Tibial nerve (tissue), 4 donors: ENCODE results near the gene ANP32E. TPM values are rescaled to one million over a fixed set of nuclear protein-coding genes. Genes with fewer than 3 reads are reported as not detected.
A peak's percentile ranks its signal among the peaks of the same experiment; 100 is the strongest.

ENCODE experiments used
- DNase-seq, 2 donors: peaks; one replicate each; pipeline ENCODE4 v3.0.0-alpha.2; 2019; ENCODE audit warnings: low spot score in 2 of 2
- H3K27ac ChIP-seq, 4 donors: fragments of 200-600 bp; sonication (generic) in 3 of 4; one replicate each; pipeline ENCODE4 v1.5.1; 2017 to 2019; ENCODE audit warnings: mild to moderate bottlenecking in 1 of 4
- H3K27me3 ChIP-seq, 2 donors: fragments of 200-600 bp; sonication (generic) in 1 of 2; one replicate each; pipeline versions ENCODE4 v1.5.1 to v1.6.0; 2017 to 2019
- H3K36me3 ChIP-seq, 3 donors: fragments of 200-600 bp; sonication (generic); one replicate each; pipeline ENCODE4 v1.5.1; 2018 to 2019
- H3K4me1 ChIP-seq, 4 donors: fragments of 200-600 bp; sonication (generic) in 3 of 4; one replicate each; pipeline ENCODE4 v1.5.1; 2017 to 2019
- H3K4me3 ChIP-seq, 4 donors: fragments of 200-600 bp; sonication (generic) in 3 of 4; one replicate each; pipeline ENCODE4 v1.5.1; 2017 to 2019; ENCODE audit warnings: mild to moderate bottlenecking in 1 of 4, moderate library complexity in 1 of 4
- H3K9me3 ChIP-seq, 4 donors: fragments of 200-600 bp; sonication (generic) in 3 of 4; one replicate each; pipeline ENCODE4 v1.5.1; 2017 to 2019
- CTCF ChIP-seq, 5 experiments: fragments of 200-600 bp in 3 of 5; fragments of 450-650 bp in 2 of 5; sonication (generic) in 3 of 5; IDR thresholded peaks; one replicate each; pipeline ENCODE4 v1.5.1; 2016 to 2019; ENCODE audit warnings: antibody characterized with exemption in 5 of 5, mild to moderate bottlenecking in 3 of 5, moderate library complexity in 2 of 5
- EP300 ChIP-seq, 2 donors: sonication (generic); formaldehyde crosslinking; IDR thresholded peaks; one replicate each; pipeline ENCODE4 v1.6.1; 2017; ENCODE audit warnings: antibody characterized with exemption in 2 of 2, mild to moderate bottlenecking in 1 of 2
- POLR2A ChIP-seq, 2 donors: fragments of 450-650 bp; IDR thresholded peaks; one replicate each; pipeline ENCODE4 v1.6.1; 2017; ENCODE audit warnings: antibody characterized with exemption in 2 of 2, mild to moderate bottlenecking in 2 of 2, moderate library complexity in 2 of 2
- WGBS, 2 donors: methylation state at CpG; one replicate each; pipeline ENCODE4 v1.1.5; 2018; 5-methylcytosine and 5-hydroxymethylcytosine counted together
- total RNA-seq, 4 donors: library from RNA; depleted of rRNA; stranded (reverse); fragments of >200 nt; gene quantifications; one replicate each; pipeline ENCODE4 v1.1.0, GENCODE V29; 2016

Gene ANP32E
- total RNA-seq, 4 donors from 2014 or later: 17.7 to 29.9 (median 23.7) TPM

GRCh38 chr1:150207281-150207971, 28.5 kb downstream of the ANP32E start:
- no peaks in the 10 kb centered on the region for H3K9me3 ChIP-seq
- WGBS, 2 donors: 89 to 92% methylated on average over 7 of the region's 7 CpGs
- H3K27me3 ChIP-seq: no peaks in the 10 kb centered on the region
- no peak overlapping the region for H3K27ac ChIP-seq
- TF ChIP-seq POLR2A (IDR thresholded peaks at IDR 0.05) (no peak), CTCF (IDR thresholded peaks at IDR 0.05) (no peak), EP300 (IDR thresholded peaks at IDR 0.05) (no peak)
- no peaks in the 10 kb centered on the region for H3K4me1 ChIP-seq
- no peak for DNase-seq
- H3K4me3 ChIP-seq: no peak overlapping the region
- no peaks in the 10 kb centered on the region for H3K36me3 ChIP-seq

GRCh38 chr1:150196417-150196816, 39.5 kb downstream of the ANP32E start:
- 70 to 73% methylated on average over 1 of the region's 1 CpG for WGBS, 2 donors
- Histone ChIP-seq H3K4me1 (no peaks in the 10 kb centered on the region), H3K27ac (no peak overlapping the region), H3K27me3 (no peaks in the 10 kb centered on the region), H3K9me3 (peaks cover 0 to 5% (median 0%) of the 10 kb centered on the region in 4 donors), H3K4me3 (no peak overlapping the region), H3K36me3 (no peaks in the 10 kb centered on the region)
- TF ChIP-seq EP300 (IDR thresholded peaks at IDR 0.05) (no peak), POLR2A (IDR thresholded peaks at IDR 0.05) (no peak), CTCF (IDR thresholded peaks at IDR 0.05) (no peak)
- no peak for DNase-seq

GRCh38 chr1:150194381-150195031, 41.4 kb downstream of the ANP32E start:
- no peak overlapping the region for H3K27ac ChIP-seq
- no peaks in the 10 kb centered on the region for H3K27me3 ChIP-seq
- no peaks in the 10 kb centered on the region for H3K9me3 ChIP-seq
- no peaks in the 10 kb centered on the region for H3K36me3 ChIP-seq
- no peaks in the 10 kb centered on the region for H3K4me1 ChIP-seq
- H3K4me3 ChIP-seq: no peak overlapping the region
- DNase-seq: no peak
- 80 to 81% methylated on average over 4 of the region's 4 CpGs for WGBS, 2 donors
- no peak for TF ChIP-seq CTCF (IDR thresholded peaks at IDR 0.05)
- TF ChIP-seq POLR2A (IDR thresholded peaks at IDR 0.05): no peak
- TF ChIP-seq EP300 (IDR thresholded peaks at IDR 0.05): no peak

- H3K27me3 ChIP-seq: no peaks in the 10 kb centered on the region
- TF ChIP-seq EP300 (IDR thresholded peaks at IDR 0.05): no peak
- no peak for TF ChIP-seq CTCF (IDR thresholded peaks at IDR 0.05)
- TF ChIP-seq POLR2A (IDR thresholded peaks at IDR 0.05): no peak
- no peak overlapping the region for H3K27ac ChIP-seq
- H3K36me3 ChIP-seq: no peaks in the 10 kb centered on the region
- DNase-seq: no peak
- 50 to 55% methylated on average over 2 of the region's 2 CpGs for WGBS, 2 donors
- H3K4me1 ChIP-seq: peaks cover 0 to 2% (median under 1%) of the 10 kb centered on the region in 4 donors
- no peaks in the 10 kb centered on the region for H3K9me3 ChIP-seq
- H3K4me3 ChIP-seq: no peak overlapping the region
These were observed 43.9 kb downstream of the ANP32E start for GRCh38 chr1:150192012-150192411.

GRCh38 chr1:150187560-150187931, 48.4 kb downstream of the ANP32E start:
- no peak for DNase-seq
- peaks cover 0 to 14% (median 7%) of the 10 kb centered on the region in 4 donors for H3K4me1 ChIP-seq
- no peak overlapping the region for H3K4me3 ChIP-seq
- 6 to 14% methylated on average over 3 of the region's 3 CpGs for WGBS, 2 donors
- H3K36me3 ChIP-seq: no peaks in the 10 kb centered on the region
- TF ChIP-seq POLR2A (IDR thresholded peaks at IDR 0.05): no peak
- peak in 1 of 5 experiments; percentile 17 for TF ChIP-seq CTCF (IDR thresholded peaks at IDR 0.05)
- H3K9me3 ChIP-seq: no peaks in the 10 kb centered on the region
- H3K27me3 ChIP-seq: no peaks in the 10 kb centered on the region
- H3K27ac ChIP-seq: no peak overlapping the region
